HTR-8/SVneo (cell line): ENCODE measurements around the gene MROH2A.

Experiments used
- DNase-seq: peaks from one replicate; pipeline ENCODE4 v3.0.0; 2011; ENCODE audit warnings: low spot score, mixed read lengths; ENCODE audit not compliant: insufficient read length
- FAIRE-seq: peaks from 2 replicates; lab custom pipeline; 2011; peaks lifted over from hg19 to GRCh38; lab: Jason Lieb, UNC

Gene MROH2A

GRCh38 chr2:233832414-233832813 is 54.3 kb downstream of the MROH2A start:
- FAIRE-seq (no peak), DNase-seq (no peak)

GRCh38 chr2:233832869-233833311 is 54.8 kb downstream of the MROH2A start:
- FAIRE-seq, result peak; percentile 89
- peak; percentile 67 for DNase-seq

GRCh38 chr2:233833345-233833744 is 55.2 kb downstream of the MROH2A start:
- FAIRE-seq, result no peak

GRCh38 chr2:233835230-233836186 is 57.4 kb downstream of the MROH2A start:
- DNase-seq (no peak), FAIRE-seq (no peak)

More at GRCh38 chr2:233833345-233833744, 55.2 kb downstream of the MROH2A start:
- DNase-seq, result no peak

- no peak for FAIRE-seq
Observed at GRCh38 chr2:233836359-233836758, 58.2 kb downstream of the MROH2A start.

GRCh38 chr2:233837694-233838229 is 59.6 kb downstream of the MROH2A start:
- FAIRE-seq (no peak), DNase-seq (no peak)

More at GRCh38 chr2:233836359-233836758, 58.2 kb downstream of the MROH2A start:
- DNase-seq, result no peak

GRCh38 chr2:233838251-233838650 is 60.1 kb downstream of the MROH2A start:
- DNase-seq (no peak), FAIRE-seq (no peak)

GRCh38 chr2:233838726-233839446 is 60.8 kb downstream of the MROH2A start:
- DNase-seq, result no peak
- no peak for FAIRE-seq

GRCh38 chr2:233839447-233839820 is 61.3 kb downstream of the MROH2A start:
- DNase-seq, result no peak
- FAIRE-seq, result no peak

- FAIRE-seq, result no peak
- no peak for DNase-seq
Observed at GRCh38 chr2:233840520-233840919, 62.4 kb downstream of the MROH2A start.

GRCh38 chr2:233841183-233841582 is 63.1 kb downstream of the MROH2A start:
- no peak for FAIRE-seq
- DNase-seq, result no peak

- FAIRE-seq, result no peak
- DNase-seq, result no peak
Observed at GRCh38 chr2:233844064-233844807, 66.1 kb downstream of the MROH2A start.

GRCh38 chr2:233844836-233845235 is 66.7 kb downstream of the MROH2A start:
- DNase-seq, result no peak
- no peak for FAIRE-seq

GRCh38 chr2:233845301-233846060 is 67.4 kb downstream of the MROH2A start:
- DNase-seq (no peak), FAIRE-seq (no peak)

GRCh38 chr2:233846387-233847247 is 68.5 kb downstream of the MROH2A start:
- DNase-seq (no peak), FAIRE-seq (no peak)

GRCh38 chr2:233847248-233847898 is 69.2 kb downstream of the MROH2A start:
- DNase-seq (no peak), FAIRE-seq (no peak)

- DNase-seq, result no peak
- no peak for FAIRE-seq
Observed at GRCh38 chr2:233848276-233848675, 70.1 kb downstream of the MROH2A start.
